Amygdala (tissue), 56 donors: ENCODE results near the gene ATP11A.

Experiments used
- DNase-seq, 56 donors: peaks; one replicate each; lab custom pipeline; 2025; lab: John Stamatoyannopoulos, UW

ATP11A gene

DNA sequence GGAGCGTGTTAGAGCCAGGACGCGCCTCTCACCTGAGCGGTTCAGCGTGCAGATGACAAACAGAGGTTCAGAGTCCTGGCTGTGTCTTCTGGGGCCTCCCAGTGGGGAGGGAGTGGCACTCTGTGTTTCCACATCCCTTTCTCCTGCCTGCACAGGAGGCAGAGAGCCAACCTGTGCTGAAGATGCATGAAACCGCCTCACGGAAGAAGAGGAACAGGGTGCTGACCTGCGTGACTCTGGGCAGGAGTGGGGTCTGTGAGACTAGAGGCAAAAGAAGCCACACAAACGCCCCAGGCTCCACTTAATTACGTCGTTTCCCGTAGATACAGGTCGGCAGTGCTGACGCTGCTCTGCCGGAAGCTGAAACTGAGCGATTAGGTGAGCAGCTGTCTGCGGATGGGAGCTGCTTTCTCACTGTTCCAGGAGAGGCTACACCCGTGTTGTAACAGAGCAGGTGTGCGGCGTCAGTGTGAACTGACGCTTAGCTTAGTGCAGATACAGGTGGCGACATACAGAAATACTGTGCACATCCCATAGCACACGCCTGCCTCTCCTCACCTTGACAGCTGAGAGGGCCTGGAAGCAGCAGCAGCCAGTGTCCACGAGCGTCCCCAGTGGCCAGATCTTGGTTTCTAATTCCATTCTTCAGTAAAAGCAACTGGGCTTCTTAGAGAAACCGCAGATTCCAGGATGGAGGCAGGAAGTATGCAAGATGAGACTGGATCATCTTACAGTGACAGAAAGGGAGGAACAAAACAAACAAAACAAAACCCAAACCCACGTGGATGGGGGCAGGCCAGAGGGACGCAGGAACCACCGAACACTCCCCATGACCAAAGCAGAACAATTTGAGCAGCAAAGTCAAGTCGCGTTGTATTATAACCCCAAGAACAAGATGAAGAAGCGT is 241.4 kb downstream of the ATP11A start:
- peak in 4 of 56 donors; percentile 6 to 44 (median 32) for DNase-seq

DNA sequence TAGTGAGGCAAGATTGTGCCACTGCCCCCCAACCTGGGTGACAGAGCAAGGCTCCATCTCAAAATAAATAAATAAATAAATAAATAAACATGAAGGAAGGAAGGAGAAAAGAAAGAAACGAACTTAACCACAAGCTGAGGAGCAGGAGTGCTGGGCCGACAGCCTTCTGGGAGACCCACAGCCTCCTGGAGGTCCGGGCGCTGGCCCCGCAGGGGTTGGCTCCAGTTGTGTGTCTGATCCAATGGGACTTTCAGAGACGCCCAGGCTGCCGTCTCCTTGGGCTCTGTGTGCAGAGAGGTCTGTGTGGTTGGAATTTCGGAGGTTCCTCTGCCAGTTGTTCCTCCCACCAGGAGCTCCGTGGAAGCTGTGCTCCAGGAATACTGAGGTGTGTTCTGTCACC is 243.1 kb downstream of the ATP11A start:
- DNase-seq: no peak

DNA sequence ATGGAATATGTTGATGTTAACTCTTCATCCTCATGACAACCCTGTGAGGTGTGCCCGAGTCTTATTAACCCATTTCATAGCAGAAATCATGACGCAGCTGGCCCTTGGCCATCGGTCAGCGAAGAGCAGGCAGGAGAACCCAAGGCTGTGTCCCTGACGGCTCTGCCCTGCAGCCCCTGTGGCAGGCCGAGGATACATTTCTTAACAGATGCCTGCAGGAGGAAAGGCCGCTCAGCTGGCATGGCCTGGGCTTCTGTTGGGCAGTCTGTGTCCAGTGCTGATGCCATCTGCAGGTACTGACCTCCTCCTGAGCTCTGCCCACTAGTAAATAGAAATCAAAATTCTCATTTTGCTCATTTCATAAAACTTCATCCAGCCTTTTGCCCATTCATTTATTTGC is 243.8 kb downstream of the ATP11A start:
- DNase-seq: no peak

DNA sequence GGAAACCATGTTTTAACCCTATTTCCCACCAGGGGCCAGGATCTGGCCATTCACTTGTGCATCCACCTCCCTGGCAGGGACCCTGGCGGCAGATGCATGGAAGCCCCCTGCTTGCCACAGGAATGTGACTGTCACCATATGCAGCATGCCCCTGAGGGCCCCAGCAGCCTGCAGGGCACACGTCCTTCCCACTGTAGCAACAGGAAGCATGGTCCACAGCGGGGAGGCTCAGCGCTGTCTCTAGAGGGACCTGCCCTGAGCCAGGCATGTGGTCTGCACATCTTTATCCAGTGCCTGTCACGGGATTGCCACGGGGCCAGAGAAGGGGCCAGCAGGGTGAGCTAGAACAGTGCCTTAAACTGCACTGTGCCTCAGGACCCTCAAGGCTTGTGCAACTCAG is 244.2 kb downstream of the ATP11A start:
- no peak for DNase-seq
